Central memory CD8-positive, alpha-beta T cell (primary cell): Measurements from ENCODE around the gene NR5A1.

Source experiments
- ATAC-seq: fragments of 150-1000 bp; cut with Tn5 transposase; replicated peaks from 2 replicates; pipeline ENCODE4 v1.10.0; 2022; ENCODE audit warnings: mild to moderate bottlenecking, moderate FRiP score, moderate number of reproducible peaks; ENCODE audit not compliant: poor library complexity, severe bottlenecking; ENCODE audit errors: extremely low read depth
- DNase-seq, 2 donors: peaks; one replicate each; pipeline ENCODE4 v3.0.0; 2021; ENCODE audit warnings: low spot score in 2 of 2
- H3K27ac Mint-ChIP-seq: one replicate; pipeline ENCODE4 v1.8.0; 2022; ENCODE audit warnings: low read depth, mild to moderate bottlenecking, moderate library complexity, mixed read lengths
- H3K27me3 Mint-ChIP-seq: one replicate; pipeline ENCODE4 v1.8.0; 2022; ENCODE audit warnings: mixed read lengths
- H3K36me3 Mint-ChIP-seq: one replicate; pipeline ENCODE4 v1.8.0; 2022; ENCODE audit warnings: mild to moderate bottlenecking, moderate library complexity, mixed read lengths; ENCODE audit not compliant: insufficient read depth
- H3K4me1 Mint-ChIP-seq: one replicate; pipeline ENCODE4 v1.8.0; 2022; ENCODE audit warnings: mixed read lengths
- H3K4me3 Mint-ChIP-seq: one replicate; pipeline ENCODE4 v1.8.0; 2022; ENCODE audit warnings: mild to moderate bottlenecking, moderate library complexity, mixed read lengths
- H3K9me3 Mint-ChIP-seq: one replicate; pipeline ENCODE4 v1.8.0; 2022; ENCODE audit warnings: mixed read lengths

The NR5A1 gene

DNA sequence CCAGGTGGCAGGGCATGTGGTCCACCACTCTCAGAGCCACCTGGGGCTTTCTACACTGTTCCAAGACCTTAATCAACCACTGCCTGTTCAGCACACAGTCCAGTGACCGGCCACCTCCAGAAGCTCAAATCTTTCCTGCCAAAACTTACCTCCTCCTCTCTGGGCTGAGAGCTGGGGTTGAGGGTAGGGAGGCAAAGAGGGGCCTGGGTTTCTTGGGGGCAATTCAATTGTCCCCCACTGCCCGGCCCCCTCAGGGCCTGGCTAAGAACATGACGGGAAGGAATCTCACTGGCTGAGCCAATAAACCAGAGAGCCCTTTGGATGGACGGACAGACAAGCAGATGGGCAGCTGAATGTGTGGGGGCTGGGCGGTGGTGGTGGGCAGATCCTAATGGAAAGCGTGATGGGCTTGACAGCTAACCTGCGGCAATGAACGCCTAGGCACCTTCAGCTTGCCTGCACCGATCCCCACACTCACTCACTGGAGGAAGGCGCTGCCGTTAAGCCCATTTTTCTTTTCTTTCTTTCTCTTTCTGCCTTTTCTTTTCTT lies 5.4 kb downstream of the NR5A1 start:
- no peak for DNase-seq
- no peaks in the 10 kb centered on the region for H3K36me3 Mint-ChIP-seq
- H3K27me3 Mint-ChIP-seq, result peaks cover 73% of the 10 kb centered on the region
- peak overlapping the region; percentile 18 for H3K4me3 Mint-ChIP-seq
- no peaks in the 10 kb centered on the region for H3K9me3 Mint-ChIP-seq
- H3K27ac Mint-ChIP-seq, result no peak overlapping the region
- peaks cover 8% of the 10 kb centered on the region for H3K4me1 Mint-ChIP-seq
- no peak for ATAC-seq

DNA sequence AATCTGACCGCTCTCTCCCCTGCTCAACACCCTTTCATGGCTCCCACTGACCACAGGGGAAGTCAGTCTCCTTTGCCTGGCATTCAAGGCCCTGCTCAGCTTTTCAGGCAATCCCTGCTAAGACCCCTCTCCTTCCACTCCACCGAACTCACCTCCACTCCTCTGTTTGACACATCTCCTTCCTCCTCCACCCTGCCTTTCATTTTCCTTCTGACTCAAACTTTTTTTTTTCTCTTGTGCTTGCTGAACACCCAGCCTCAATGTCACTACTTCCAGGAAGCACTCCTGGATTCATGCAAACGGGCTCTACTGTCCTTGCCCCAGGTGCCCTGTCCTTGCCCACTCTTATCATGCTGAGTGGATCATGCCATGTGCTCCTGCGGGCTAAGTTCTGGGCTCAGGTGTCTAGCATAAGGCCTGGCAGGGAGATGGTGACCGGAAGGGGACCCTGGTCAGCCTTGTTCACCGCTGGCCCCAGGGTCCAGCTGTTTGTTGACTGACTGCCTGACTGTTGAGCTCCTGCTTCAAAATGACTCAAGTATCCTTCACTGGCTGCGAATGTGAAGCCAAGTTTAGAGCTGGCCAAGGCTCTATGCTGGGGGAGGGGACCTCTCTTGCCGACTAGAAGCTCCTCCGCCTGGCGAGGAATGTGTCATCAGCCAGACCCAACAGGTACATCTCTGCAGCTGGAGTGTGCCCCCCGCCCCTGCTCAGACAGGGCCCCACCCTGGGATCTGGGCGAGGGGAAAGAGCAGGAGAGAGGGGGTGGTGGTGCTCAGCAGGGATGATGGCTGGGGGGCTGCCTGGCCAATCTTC lies 6.2 kb downstream of the NR5A1 start:
- Mint-ChIP-seq H3K27ac (no peak overlapping the region), H3K4me3 (no peak overlapping the region), H3K36me3 (no peaks in the 10 kb centered on the region), H3K4me1 (peaks cover 11% of the 10 kb centered on the region), H3K9me3 (no peaks in the 10 kb centered on the region), H3K27me3 (peaks cover 68% of the 10 kb centered on the region)
- no peak for ATAC-seq
- DNase-seq, result no peak

DNA sequence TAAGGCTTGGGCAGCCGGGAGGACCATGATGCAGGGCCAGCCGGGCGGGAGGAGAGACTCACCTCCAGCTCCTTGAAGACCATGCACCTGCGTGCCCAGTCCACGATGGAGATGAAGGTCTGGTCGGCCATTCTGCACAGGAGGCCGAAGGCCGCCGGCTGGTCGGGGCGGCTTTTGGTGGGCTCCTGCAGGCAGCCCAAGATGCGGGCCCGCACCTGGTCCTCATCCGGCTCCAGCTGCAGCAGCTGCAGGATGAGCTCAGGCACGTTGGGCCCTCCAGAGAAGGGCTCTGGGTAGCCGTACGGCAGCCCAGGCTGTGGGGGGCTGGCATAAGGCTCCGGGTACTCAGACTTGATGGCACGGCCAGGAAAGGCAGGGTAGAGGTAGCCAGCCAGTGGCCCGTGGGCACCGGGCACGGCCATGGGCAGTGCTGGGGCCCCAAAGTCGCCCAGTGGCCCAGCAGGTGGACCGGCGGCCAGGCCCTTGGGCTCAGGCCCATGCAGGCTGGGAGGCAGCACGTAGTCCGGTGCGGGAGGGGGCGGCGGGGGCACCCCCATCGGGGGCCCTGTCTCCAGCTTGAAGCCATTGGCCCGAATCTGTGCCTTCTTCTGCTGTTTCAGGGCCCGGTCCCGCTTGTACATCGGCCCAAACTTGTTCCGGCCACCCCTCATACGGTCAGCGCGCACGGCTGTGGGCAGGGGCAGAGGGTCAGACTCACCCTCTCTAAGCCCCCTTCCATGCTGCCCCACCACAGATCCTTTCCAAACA lies 7.0 kb downstream of the NR5A1 start:
- no peak for ATAC-seq
- no peak for DNase-seq
- peaks cover 66% of the 10 kb centered on the region for H3K27me3 Mint-ChIP-seq
- peaks cover 15% of the 10 kb centered on the region for H3K4me1 Mint-ChIP-seq
- H3K36me3 Mint-ChIP-seq, result no peaks in the 10 kb centered on the region
- no peak overlapping the region for H3K27ac Mint-ChIP-seq
- H3K9me3 Mint-ChIP-seq, result no peaks in the 10 kb centered on the region
- H3K4me3 Mint-ChIP-seq, result no peak overlapping the region

DNA sequence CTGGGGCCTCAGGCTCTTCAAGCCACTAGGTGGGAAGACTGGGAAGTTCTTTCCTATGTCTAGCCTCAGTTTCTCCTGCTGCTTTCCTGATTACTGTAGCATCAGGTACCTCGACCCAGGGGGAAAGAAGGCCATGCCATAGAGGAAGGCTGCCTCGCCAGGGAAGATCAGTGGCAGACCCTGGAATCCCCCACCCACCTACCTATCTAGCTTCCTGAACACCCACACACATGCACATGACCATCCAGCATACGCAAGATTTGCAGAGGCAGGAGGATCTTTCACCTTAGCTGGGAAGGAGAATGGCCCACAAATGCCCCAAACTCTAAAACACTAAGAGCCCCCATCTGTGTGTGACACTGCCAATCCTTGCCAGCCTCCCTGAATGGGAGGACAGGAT lies 8.0 kb downstream of the NR5A1 start:
- H3K27ac Mint-ChIP-seq, result no peak overlapping the region
- ATAC-seq (no peak), DNase-seq (no peak)
- H3K4me3 Mint-ChIP-seq, result no peak overlapping the region
- no peaks in the 10 kb centered on the region for H3K36me3 Mint-ChIP-seq
- no peaks in the 10 kb centered on the region for H3K9me3 Mint-ChIP-seq
- peaks cover 61% of the 10 kb centered on the region for H3K27me3 Mint-ChIP-seq
- H3K4me1 Mint-ChIP-seq, result peaks cover 15% of the 10 kb centered on the region

DNA sequence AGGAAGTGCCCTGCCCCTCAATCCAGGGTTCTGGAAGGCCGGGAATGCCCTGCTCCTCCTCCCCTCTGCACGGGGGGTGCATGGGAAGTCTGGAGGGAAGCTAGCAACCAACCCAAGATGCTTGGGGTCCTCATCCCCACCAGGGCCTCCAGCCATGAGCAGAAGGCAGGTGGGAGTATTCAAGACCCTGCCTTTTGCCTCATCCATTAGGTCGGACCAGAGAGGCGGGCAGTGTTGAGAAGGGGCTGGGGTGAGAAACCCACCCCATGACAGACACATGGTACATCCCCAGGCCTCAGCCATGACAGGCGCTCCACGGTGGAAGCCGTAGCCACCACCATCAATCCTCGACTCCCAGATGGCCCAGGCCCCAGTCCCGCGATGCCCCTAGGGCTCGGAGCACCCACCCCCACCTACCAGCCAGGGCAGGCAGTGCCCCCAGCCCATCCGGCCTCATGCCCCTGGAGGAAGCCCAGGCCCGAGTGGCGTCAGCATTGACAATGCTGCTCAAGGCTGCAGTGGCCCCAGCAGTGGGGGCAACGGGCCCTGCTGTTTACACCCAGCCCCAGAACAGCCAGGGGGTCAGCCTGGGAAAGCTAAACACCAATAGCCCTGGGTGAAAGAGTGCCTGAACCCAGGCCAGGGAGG lies 8.6 kb downstream of the NR5A1 start:
- H3K9me3 Mint-ChIP-seq, result no peaks in the 10 kb centered on the region
- peaks cover 9% of the 10 kb centered on the region for H3K4me1 Mint-ChIP-seq
- ATAC-seq, result no peak
- DNase-seq, result no peak
- no peak overlapping the region for H3K27ac Mint-ChIP-seq
- H3K36me3 Mint-ChIP-seq, result no peaks in the 10 kb centered on the region
- H3K27me3 Mint-ChIP-seq, result peaks cover 55% of the 10 kb centered on the region
- H3K4me3 Mint-ChIP-seq, result no peak overlapping the region

DNA sequence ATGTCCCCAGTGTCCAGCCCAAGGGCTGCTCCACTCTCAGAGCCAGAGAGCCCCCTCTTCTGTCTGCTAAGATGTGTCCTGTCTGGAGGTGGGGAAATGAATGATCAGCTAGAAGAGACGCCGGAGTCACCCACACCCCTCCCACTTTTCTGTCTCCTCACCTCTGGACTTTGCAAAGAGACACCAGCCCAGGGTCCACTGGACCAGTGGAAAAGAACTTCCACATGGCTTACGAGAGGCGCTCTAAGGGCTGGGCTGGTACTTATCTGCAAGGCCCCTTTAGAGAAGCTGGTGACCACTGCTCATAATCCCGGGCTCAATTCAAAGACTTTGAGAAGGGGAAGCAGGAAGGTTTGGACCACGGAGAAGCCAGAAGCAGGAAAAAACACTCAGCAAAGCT lies 9.2 kb downstream of the NR5A1 start:
- ATAC-seq (no peak), DNase-seq (no peak)
- no peak overlapping the region for H3K4me3 Mint-ChIP-seq
- peaks cover 51% of the 10 kb centered on the region for H3K27me3 Mint-ChIP-seq
- H3K36me3 Mint-ChIP-seq, result no peaks in the 10 kb centered on the region
- no peak overlapping the region for H3K27ac Mint-ChIP-seq
- H3K4me1 Mint-ChIP-seq, result peaks cover 7% of the 10 kb centered on the region
- no peaks in the 10 kb centered on the region for H3K9me3 Mint-ChIP-seq

DNA sequence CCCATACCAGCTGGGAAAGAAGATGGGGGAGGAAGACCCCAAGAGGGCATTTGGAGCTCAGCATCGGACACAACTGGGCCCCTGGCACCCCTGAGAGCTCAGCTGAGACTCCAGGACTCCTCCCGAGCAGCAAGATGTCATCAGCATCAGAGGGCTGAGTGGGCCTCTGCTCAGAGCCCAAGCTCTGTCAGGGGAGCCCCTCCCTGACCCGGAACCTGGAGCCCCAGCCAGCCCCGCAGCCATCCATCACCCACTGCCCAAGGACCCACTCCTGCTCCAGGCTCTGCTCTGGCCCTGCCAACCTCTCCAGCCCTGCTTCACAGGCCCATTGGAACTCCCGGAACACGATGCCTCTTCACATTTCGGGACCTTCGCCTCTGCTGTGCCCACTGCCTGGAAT lies 9.8 kb downstream of the NR5A1 start:
- ATAC-seq, result no peak
- no peaks in the 10 kb centered on the region for H3K36me3 Mint-ChIP-seq
- H3K4me3 Mint-ChIP-seq, result no peak overlapping the region
- H3K27me3 Mint-ChIP-seq, result peaks cover 53% of the 10 kb centered on the region
- no peaks in the 10 kb centered on the region for H3K9me3 Mint-ChIP-seq
- peaks cover 7% of the 10 kb centered on the region for H3K4me1 Mint-ChIP-seq
- DNase-seq, result no peak
- no peak overlapping the region for H3K27ac Mint-ChIP-seq

DNA sequence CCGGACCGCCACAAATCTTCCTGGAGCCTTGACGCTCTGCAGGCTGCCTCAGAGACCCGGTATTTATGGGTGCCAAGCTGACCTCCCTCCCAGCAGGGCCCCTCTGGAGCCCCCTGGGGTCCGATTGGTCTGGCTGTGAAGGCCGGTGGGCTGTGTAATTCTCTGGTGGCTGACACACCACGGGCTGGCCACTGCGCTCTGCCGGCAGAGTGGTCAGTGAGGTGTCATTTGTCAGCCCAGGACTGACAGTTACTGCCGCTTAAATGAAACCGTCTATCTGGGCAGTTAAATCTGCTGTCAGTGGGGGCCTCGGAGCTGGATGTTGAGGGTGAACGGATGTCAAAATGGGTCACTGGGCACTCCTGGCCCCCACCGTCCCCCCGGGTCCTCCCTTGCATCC lies 10.7 kb downstream of the NR5A1 start:
- ATAC-seq, result no peak
- Mint-ChIP-seq H3K9me3 (no peaks in the 10 kb centered on the region), H3K4me3 (peak overlapping the region; percentile 6), H3K27me3 (peaks cover 53% of the 10 kb centered on the region), H3K27ac (peak overlapping the region; percentile 39), H3K36me3 (no peaks in the 10 kb centered on the region), H3K4me1 (peaks cover 7% of the 10 kb centered on the region)
- DNase-seq, result no peak

DNA sequence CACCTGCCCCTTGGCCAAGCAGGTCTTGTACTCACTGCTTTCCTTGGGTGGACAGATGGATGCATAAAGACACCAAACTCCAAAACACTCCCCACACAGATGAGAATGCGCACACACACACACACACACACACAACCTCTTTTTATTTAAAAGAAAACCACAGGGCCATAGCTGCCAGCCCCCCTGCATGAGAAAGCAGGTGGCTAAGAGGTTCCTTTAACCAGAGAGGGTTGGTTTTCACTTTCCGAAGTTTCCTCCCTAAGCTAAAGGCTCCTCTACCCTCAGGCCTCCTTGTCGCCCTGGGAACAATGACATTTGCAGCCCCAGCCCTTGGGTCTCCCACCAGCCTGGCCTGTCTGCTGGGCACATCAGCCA lies 11.1 kb downstream of the NR5A1 start:
- DNase-seq (no peak), ATAC-seq (no peak)
- H3K36me3 Mint-ChIP-seq, result no peaks in the 10 kb centered on the region
- H3K27me3 Mint-ChIP-seq, result peaks cover 50% of the 10 kb centered on the region
- H3K4me3 Mint-ChIP-seq, result peak overlapping the region; percentile 6
- H3K9me3 Mint-ChIP-seq, result no peaks in the 10 kb centered on the region
- peaks cover 7% of the 10 kb centered on the region for H3K4me1 Mint-ChIP-seq
- H3K27ac Mint-ChIP-seq, result peak overlapping the region; percentile 39

DNA sequence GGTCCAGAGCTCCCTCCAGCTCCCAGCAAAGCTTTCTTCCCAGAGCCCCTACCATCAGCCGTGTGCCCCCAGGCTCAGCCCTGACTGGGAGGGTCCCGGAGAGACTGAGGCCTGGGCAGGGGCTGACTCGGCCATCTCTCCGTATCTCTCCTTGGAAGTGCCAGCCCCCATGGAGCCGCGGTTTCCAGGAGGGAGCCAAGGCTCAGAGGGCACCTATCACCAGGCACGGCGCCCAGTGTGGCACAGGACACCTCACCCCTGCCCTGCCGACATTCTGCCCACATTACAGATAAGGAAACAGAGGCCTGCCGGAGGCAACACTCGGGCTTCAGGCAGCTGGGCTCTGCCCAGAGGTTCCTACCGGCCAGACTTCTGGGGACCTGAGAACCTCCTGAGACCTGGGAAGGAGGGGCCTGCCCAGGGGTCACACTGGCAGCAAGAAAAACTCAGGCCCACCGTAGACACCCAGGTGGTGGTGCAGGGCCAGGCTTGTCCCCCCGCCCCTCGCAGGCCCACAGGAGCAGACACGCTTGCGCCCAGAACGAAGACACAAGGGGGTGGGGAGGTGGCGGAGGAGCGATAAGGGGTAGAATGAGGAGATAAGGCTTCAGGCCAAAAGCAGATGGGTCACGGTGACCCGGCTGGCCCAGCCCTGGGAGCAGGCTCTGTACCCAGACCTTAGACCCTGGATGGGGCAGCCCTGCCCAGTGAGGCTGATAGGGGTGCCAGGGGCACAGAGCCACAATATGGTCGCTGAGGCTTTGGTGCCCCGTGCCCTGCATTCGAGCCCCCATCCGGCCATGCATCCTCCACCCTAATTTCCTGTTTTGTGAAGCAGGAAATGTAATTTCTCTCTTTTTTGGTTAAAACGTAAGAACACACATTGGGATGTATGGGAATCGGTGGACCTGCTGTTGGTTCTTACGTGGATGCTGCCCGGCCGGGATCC lies 11.8 kb downstream of the NR5A1 start:
- ATAC-seq (no peak), DNase-seq (no peak)
- peak overlapping the region; percentile 39 for H3K27ac Mint-ChIP-seq
- H3K27me3 Mint-ChIP-seq, result peaks cover 46% of the 10 kb centered on the region
- no peaks in the 10 kb centered on the region for H3K9me3 Mint-ChIP-seq
- peaks cover 7% of the 10 kb centered on the region for H3K4me1 Mint-ChIP-seq
- no peaks in the 10 kb centered on the region for H3K36me3 Mint-ChIP-seq
- peak overlapping the region; percentile 6 for H3K4me3 Mint-ChIP-seq

DNA sequence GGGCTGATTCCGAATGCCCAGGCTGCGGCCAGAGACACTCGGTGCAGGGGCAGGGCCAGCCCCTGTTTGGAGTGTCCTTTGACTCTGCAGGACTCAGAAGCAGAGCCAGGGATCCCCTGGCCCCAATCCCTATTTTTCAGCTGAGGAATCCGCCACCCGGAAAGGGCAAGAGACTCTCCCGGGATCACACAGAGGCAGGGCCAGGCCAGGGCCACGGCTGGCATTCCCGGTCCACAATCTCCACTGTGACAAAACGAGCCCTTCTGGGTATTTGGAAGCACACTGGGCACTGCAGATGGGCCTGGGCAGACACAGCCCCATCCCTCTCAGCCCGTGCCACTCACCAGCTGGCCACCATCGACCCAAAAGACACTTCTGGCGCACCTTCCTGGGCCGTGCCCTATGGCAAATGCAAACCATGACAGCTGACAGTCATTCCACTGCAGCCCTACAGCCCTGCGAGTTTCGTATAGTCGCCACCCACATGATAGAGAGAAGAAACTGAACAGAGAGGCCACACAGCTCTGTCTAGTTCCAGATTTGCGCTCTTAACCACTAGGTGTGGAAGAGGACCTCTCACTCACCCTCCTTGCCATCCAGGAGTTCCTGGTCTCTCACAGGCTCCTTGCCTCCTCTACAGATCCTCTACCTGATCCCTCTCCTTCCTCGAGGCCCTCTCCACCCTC lies 13.3 kb downstream of the NR5A1 start:
- H3K4me1 Mint-ChIP-seq, result peaks cover 7% of the 10 kb centered on the region
- H3K27me3 Mint-ChIP-seq, result peaks cover 48% of the 10 kb centered on the region
- no peaks in the 10 kb centered on the region for H3K9me3 Mint-ChIP-seq
- ATAC-seq (no peak), DNase-seq (no peak)
- H3K36me3 Mint-ChIP-seq, result no peaks in the 10 kb centered on the region
- no peak overlapping the region for H3K27ac Mint-ChIP-seq
- no peak overlapping the region for H3K4me3 Mint-ChIP-seq
